Gastrocnemius medialis (tissue), 4 donors: ENCODE measurements around the gene SHISA8. TPM values are rescaled to one million over a fixed set of nuclear protein-coding genes. Genes with fewer than 3 reads are reported as not detected.

Source experiments
- ATAC-seq, 2 donors: fragments of 150-250 bp; one replicate each; pipeline ENCODE4 v1.9.1; 2016
- DNase-seq, 2 donors: peaks; one replicate each; pipeline ENCODE4 v3.0.0-alpha.2; 2019
- H3K27ac ChIP-seq, 4 donors: fragments of 200-600 bp; sonication (generic); 1 replicate in 1 of 4; 2 replicates in 3 of 4; pipeline ENCODE4 v1.5.1; 2016 to 2018; ENCODE audit warnings: mild to moderate bottlenecking in 2 of 4, moderate library complexity in 1 of 4
- H3K27me3 ChIP-seq, 3 donors: fragments of 200-600 bp; sonication (generic) in 2 of 3; 1 replicate in 1 of 3; 2 replicates in 2 of 3; pipeline versions ENCODE4 v1.5.1 to v1.6.0; 2016 to 2019; ENCODE audit warnings: mild to moderate bottlenecking in 1 of 3, moderate library complexity in 1 of 3
- H3K36me3 ChIP-seq, 2 donors: fragments of 200-600 bp; sonication (generic) in 1 of 2; one replicate each; pipeline ENCODE4 v1.5.1; 2017 to 2018
- H3K4me1 ChIP-seq, 2 donors: fragments of 200-600 bp; sonication (generic) in 1 of 2; one replicate each; pipeline ENCODE4 v1.5.1; 2016 to 2017; ENCODE audit warnings: mild to moderate bottlenecking in 2 of 2
- H3K4me3 ChIP-seq, 4 donors: fragments of 200-600 bp; sonication (generic) in 3 of 4; 1 replicate in 1 of 4; 2 replicates in 3 of 4; pipeline ENCODE4 v1.5.1; 2016 to 2019; ENCODE audit warnings: mild to moderate bottlenecking in 2 of 4
- H3K9me3 ChIP-seq, 3 donors: fragments of 200-600 bp; sonication (generic) in 2 of 3; 1 replicate in 1 of 3; 2 replicates in 2 of 3; pipeline ENCODE4 v1.5.1; 2016 to 2019
- CTCF ChIP-seq, 5 experiments: fragments of 450-650 bp in 3 of 5; fragments of 200-600 bp in 2 of 5; sonication (generic) in 2 of 5; IDR thresholded peaks in 4 of 5; conservative IDR thresholded peaks in 1 of 5; 1 replicate in 4 of 5; 2 replicates in 1 of 5; pipeline ENCODE4 v1.5.1; 2016 to 2019; ENCODE audit warnings: antibody characterized with exemption in 5 of 5, mild to moderate bottlenecking in 3 of 5, moderate library complexity in 3 of 5
- POLR2A ChIP-seq, 2 donors: fragments of 450-650 bp; IDR thresholded peaks; one replicate each; pipeline ENCODE4 v1.6.1; 2017; ENCODE audit warnings: antibody characterized with exemption in 2 of 2, mild to moderate bottlenecking in 2 of 2, moderate library complexity in 2 of 2
- in situ Hi-C, 4 donors: fragments of 200-750 bp; cut with MboI; loops; one replicate each; pipeline versions ENCODE4 v1.15.0 to v1.8.0; 2017; ENCODE audit warnings: low sequenced_read_pairs in 4 of 4
- intact Hi-C: fragments of 100-400 bp; cut with DNase I; formaldehyde crosslinking; loops from one replicate; pipeline ENCODE4 v1.15.1; 2023; ENCODE audit warnings: low total_unique reads
- total RNA-seq, 4 donors: library from RNA; depleted of rRNA; stranded (reverse); fragments of >200 nt; gene quantifications; one replicate each; pipeline versions ENCODE4 v1.1.0 to v1.2.3, GENCODE V29; 2016

SHISA8 gene
- total RNA-seq, 4 donors from 2014 or later: not detected

DNA sequence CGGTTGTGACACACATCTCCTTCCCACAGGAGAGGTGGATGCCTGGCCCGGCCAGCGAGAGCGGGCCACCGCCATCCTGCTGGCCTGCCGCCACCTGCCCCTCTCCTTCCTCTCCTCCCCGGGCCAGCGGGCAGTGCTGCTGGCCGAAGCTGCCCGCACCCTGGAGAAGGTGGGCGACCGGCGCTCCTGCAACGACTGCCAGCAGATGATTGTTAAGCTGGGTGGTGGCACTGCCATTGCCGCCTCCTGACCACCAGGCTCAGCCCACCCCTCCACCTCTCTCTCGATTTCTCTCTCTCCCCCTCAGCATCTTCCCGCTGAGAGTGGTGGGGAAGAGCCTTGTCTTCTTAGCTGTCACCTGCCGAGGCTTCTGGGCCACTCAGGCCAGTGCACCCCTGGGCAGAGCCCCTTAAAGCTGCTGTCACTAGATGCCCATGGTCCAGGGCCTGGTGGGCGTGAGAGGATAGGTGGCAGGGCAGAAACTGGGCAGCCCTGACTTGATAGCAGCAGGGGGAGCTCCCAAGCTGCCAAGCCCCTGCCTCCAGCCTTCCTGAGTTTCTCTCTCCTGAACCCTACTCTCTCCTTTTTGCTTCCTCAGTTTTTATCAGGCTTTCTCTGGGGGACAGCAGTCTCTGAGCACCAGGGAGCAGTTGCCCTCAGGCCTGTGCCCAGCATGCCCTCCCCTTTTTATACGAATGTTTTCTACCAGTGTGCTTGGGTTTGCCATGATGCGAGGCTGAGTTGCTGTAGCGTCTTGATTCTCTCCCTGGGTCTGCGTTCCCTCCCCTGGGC lies 9.3 kb downstream of the SHISA8 start:
- intact Hi-C loops (no loop called here), in situ Hi-C loops (no loop called here)
- Histone ChIP-seq H3K36me3 (peaks cover 0 to 22% of the 10 kb centered on the region in 2 donors), H3K9me3 (no peaks in the 10 kb centered on the region), H3K4me1 (peaks cover 4 to 9% of the 10 kb centered on the region in 2 donors), H3K27me3 (peaks cover under 1 to 5% (median under 1%) of the 10 kb centered on the region in 3 donors), H3K4me3 (no peak overlapping the region), H3K27ac (no peak overlapping the region)
- ATAC-seq (no peak), DNase-seq (no peak)
- TF ChIP-seq POLR2A (IDR thresholded peaks at IDR 0.05): no peak
- no peak for TF ChIP-seq CTCF (IDR thresholded peaks at IDR 0.05 in 4 of 5, conservative IDR thresholded peaks at IDR 0.05 in 1 of 5)

DNA sequence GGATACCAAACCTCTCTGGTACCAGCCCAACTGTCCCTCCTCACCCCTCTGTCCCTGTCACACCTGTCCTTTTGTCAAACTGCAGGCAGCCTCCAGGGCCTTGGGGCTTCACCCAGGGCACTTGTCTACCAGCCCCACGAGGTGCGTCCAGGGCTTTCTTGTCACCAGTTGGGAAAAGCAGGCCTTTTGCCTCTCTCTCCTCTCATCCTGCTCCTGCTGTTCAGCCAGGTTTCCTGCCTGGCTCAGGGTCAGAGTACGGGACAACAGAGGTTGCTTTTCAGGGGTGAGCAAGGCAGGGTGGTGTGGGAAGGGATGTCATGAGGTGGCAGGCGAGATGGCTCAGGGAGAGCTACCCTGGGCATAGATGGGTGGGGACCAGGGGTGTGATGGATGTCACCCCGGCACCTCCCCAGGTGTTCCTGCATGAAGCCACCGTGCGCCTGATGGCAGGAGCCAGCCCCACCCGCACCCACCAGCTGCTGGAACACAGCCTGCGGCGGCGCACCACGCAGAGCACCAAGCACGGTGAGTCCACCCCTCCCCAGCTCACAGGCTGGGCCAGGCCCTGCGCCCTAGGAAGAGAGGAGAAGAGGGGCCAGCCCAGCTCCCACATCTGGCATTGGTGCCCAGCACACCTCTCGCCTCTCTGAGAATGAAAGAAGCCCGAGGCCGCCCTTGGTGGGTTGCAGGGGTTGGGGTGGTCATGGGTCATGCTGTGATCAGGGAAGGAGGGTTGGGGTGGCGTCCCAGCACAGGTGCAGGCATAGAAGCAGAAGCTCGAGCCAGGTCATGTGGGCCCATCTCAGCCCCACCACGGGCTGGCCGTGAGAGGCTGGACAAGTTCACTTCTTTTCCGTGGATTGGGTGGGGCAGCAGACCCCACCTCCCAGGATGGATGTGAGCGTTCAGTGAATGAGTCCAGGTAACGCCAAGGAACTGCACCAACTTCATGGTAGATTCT lies 10.1 kb downstream of the SHISA8 start:
- Histone ChIP-seq H3K9me3 (no peaks in the 10 kb centered on the region), H3K27ac (no peak overlapping the region), H3K36me3 (peaks cover 0 to 22% of the 10 kb centered on the region in 2 donors), H3K27me3 (peaks cover 0 to 2% (median 0%) of the 10 kb centered on the region in 3 donors), H3K4me1 (peaks cover 9 to 14% of the 10 kb centered on the region in 2 donors), H3K4me3 (no peak overlapping the region)
- no peak for ATAC-seq
- no peak for DNase-seq
- in situ Hi-C loops (no loop called here), intact Hi-C loops (no loop called here)
- no peak for TF ChIP-seq CTCF (IDR thresholded peaks at IDR 0.05 in 4 of 5, conservative IDR thresholded peaks at IDR 0.05 in 1 of 5)
- TF ChIP-seq POLR2A (IDR thresholded peaks at IDR 0.05): no peak

DNA sequence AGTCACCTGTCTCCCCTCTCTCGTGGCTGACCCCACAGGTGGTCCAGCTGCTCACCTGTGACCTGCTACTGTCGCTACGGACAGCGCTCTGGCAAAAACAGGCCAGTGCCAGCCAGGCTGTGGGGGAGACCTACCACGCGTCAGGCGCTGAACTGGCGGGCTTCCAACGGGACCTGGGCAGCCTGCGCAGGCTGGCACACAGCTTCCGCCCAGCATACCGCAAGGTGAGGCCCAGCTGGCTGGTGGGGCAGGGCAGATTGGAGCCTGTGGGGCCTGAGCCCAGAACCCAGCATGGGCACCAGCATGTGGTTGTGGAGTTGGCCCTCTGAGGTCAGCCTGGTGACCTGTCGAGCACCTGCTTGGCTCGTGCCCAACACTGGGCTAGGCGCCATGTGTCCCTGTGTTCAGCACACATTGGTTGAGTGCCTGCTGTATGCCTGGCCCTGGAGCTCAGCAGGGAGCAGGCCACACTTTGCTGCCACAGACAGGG lies 11.9 kb downstream of the SHISA8 start:
- intact Hi-C loops: no loop called here
- TF ChIP-seq POLR2A (IDR thresholded peaks at IDR 0.05) (peak in 1 of 2 donors; percentile 21), CTCF (IDR thresholded peaks at IDR 0.05 in 4 of 5, conservative IDR thresholded peaks at IDR 0.05 in 1 of 5) (no peak)
- in situ Hi-C loops: no loop called here
- Histone ChIP-seq H3K4me1 (peaks cover 25 to 31% of the 10 kb centered on the region in 2 donors), H3K36me3 (peaks cover 0 to 22% of the 10 kb centered on the region in 2 donors), H3K4me3 (no peak overlapping the region), H3K27me3 (no peaks in the 10 kb centered on the region), H3K27ac (peak overlapping the region; percentile 71 to 77 (median 74)), H3K9me3 (no peaks in the 10 kb centered on the region)
- DNase-seq (peak; percentile 62 to 83), ATAC-seq (peak; percentile 37 to 43)

DNA sequence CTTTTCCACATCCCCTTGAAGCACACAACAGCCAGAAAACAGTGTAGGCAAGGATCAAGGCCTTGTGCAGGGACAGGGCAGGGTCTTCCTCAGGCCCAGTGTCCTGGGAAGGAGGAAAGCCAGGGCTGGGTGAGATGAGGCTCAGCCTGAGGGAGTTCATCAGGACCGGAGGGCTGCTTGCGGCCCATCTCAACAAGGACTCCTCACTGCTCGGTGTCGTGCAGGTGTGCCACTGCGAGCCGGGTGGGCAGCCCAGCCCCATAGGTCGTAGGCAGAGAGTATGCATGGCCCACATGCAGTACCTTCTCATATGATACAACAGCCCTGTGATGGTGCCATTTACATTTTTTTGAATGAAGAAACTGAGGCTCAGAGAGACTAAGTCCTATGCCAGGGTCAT lies 12.9 kb downstream of the SHISA8 start:
- TF ChIP-seq CTCF (IDR thresholded peaks at IDR 0.05 in 4 of 5, conservative IDR thresholded peaks at IDR 0.05 in 1 of 5): no peak
- no peak for TF ChIP-seq POLR2A (IDR thresholded peaks at IDR 0.05)
- no peak for DNase-seq
- Histone ChIP-seq H3K36me3 (peaks cover 0 to 28% of the 10 kb centered on the region in 2 donors), H3K4me1 (peaks cover 25 to 31% of the 10 kb centered on the region in 2 donors), H3K27me3 (no peaks in the 10 kb centered on the region), H3K27ac (peak overlapping the region; percentile 71 to 77 (median 74)), H3K9me3 (no peaks in the 10 kb centered on the region), H3K4me3 (no peak overlapping the region)
- in situ Hi-C loops (no loop called here), intact Hi-C loops (no loop called here)
- no peak for ATAC-seq
